GM10248 (cell line): ENCODE measurements around the gene ANXA2.
"Not testable (repeated sequence)": the region's sequence is repeated elsewhere in the genome, so short reads cannot be mapped to it uniquely, and the experiment has no call there.

Experiments
- CTCF ChIA-PET: fragments of 300-600 bp; sonication (Branson Sonifier 250); formaldehyde crosslinking; extraction: SDS; loops from one replicate; lab custom pipeline; 2021; ENCODE audit warnings: antibody characterized with exemption; lab: Yijun Ruan, JAX
- POLR2A ChIA-PET: fragments of 350-650 bp; sonication (Branson Sonifier 250); formaldehyde crosslinking; extraction: SDS; loops from one replicate; lab custom pipeline; 2020; ENCODE audit warnings: antibody characterized with exemption; lab: Yijun Ruan, JAX
- DNase-seq: peaks from one replicate; pipeline ENCODE4 v3.0.0; 2012; ENCODE audit errors: extremely low spot score
- TF ChIP-seq, protein P1 (sequence below): IDR thresholded peaks from 2 replicates; pipeline ENCODE4 v1.5.1; 2012; ENCODE audit warnings: mild to moderate bottlenecking, low read depth; ENCODE audit errors: extremely low read depth, missing control alignments, control extremely low read depth

ANXA2 gene

GRCh38 chr15:60406513-60407414 is 9.0 kb upstream of the ANXA2 start:
- DNase-seq = no peak
- CTCF ChIA-PET = interaction anchor here (0.7 to 2.3 kb wide), 8 partner anchors 9 to 510 kb away, joined by 3 to 8 read pairs (median 4); partner anchors contain the start of gene ANXA2
- POLR2A ChIA-PET = no interaction called here
- TF ChIP-seq, protein P1, sequence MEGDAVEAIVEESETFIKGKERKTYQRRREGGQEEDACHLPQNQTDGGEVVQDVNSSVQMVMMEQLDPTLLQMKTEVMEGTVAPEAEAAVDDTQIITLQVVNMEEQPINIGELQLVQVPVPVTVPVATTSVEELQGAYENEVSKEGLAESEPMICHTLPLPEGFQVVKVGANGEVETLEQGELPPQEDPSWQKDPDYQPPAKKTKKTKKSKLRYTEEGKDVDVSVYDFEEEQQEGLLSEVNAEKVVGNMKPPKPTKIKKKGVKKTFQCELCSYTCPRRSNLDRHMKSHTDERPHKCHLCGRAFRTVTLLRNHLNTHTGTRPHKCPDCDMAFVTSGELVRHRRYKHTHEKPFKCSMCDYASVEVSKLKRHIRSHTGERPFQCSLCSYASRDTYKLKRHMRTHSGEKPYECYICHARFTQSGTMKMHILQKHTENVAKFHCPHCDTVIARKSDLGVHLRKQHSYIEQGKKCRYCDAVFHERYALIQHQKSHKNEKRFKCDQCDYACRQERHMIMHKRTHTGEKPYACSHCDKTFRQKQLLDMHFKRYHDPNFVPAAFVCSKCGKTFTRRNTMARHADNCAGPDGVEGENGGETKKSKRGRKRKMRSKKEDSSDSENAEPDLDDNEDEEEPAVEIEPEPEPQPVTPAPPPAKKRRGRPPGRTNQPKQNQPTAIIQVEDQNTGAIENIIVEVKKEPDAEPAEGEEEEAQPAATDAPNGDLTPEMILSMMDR = no peak

- TF ChIP-seq, protein P1 = no peak
- CTCF ChIA-PET = interaction anchor here (0.9 to 2.3 kb wide), 4 partner anchors 36 to 66 kb away, joined by 3 to 8 read pairs (median 5); no protein-coding TSS in a partner anchor
- no peak for DNase-seq
- POLR2A ChIA-PET = no interaction called here
Measured at GRCh38 chr15:60405399-60405798, 7.6 kb upstream of the ANXA2 start.

GRCh38 chr15:60404351-60404750 is 6.6 kb upstream of the ANXA2 start:
- CTCF ChIA-PET, POLR2A ChIA-PET, DNase-seq: not testable (repeated sequence)

GRCh38 chr15:60400944-60401343 is 3.2 kb upstream of the ANXA2 start:
- POLR2A ChIA-PET = no interaction called here
- DNase-seq = no peak
- CTCF ChIA-PET = interaction anchor here (1.0 to 2.5 kb wide), 4 partner anchors 12 to 709 kb away, joined by 3 to 7 read pairs (median 4); no protein-coding TSS in a partner anchor
- TF ChIP-seq, protein P1 = no peak

- DNase-seq = no peak
- ChIA-PET POLR2A (no interaction called here), CTCF (interaction anchor here (1.3 to 2.5 kb wide), 4 partner anchors 11 to 708 kb away, joined by 3 to 7 read pairs (median 4); no protein-coding TSS in a partner anchor)
- TF ChIP-seq, protein P1 = no peak
Measured at GRCh38 chr15:60399931-60400330, 2.1 kb upstream of the ANXA2 start.

DNA sequence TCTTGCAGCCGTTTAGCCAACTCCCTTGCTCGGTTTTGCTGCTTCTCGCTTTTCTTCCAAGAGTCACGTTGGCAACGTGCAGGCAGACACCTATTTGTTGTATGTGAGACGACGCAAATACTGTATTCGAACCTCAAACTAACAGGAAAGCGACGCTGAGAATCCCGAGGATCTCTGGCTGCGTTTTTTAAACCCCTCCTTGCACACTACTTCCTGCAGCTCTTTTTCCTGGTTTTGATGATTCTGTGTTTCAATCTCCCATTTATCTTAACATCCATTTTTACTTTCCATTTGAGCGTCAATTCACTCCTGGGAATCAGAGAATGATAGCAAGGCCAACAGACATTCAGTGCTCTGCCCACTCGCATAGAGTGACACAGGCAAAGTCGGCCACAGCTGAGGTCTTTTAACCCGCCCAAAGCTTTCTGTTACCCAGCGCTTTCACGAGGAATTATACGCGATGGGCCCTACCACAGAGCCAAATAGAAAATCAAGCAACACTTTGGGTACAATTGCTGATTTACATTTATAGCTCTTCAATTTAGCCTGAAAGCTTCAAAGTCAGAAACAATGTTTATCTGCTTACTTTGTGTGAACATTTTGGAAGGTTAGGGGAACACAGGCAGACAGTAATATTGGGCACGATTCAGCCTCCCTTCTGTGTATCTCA is 1.6 kb upstream of the ANXA2 start:
- DNase-seq = no peak
- TF ChIP-seq, protein P1 = no peak
- CTCF ChIA-PET = interaction anchor here (0.9 to 2.5 kb wide), 5 partner anchors 10 to 708 kb away, joined by 3 to 7 read pairs (median 4); no protein-coding TSS in a partner anchor
- POLR2A ChIA-PET = no interaction called here
